HG03196 (cell line): ENCODE results near the gene COL4A4.

Experiments used
- ATAC-seq: cut with Tn5 transposase; IDR thresholded peaks from one replicate; pipeline ENCODE4 v1.9.1; 2021; ENCODE audit not compliant: unreplicated experiment

The COL4A4 gene

GRCh38 chr2:227163485-227163997, 464 bp downstream of the COL4A4 start:
- peak; percentile 76 for ATAC-seq

- ATAC-seq, result no peak
These were observed 2.1 kb downstream of the COL4A4 start for GRCh38 chr2:227161947-227162346.

DNA sequence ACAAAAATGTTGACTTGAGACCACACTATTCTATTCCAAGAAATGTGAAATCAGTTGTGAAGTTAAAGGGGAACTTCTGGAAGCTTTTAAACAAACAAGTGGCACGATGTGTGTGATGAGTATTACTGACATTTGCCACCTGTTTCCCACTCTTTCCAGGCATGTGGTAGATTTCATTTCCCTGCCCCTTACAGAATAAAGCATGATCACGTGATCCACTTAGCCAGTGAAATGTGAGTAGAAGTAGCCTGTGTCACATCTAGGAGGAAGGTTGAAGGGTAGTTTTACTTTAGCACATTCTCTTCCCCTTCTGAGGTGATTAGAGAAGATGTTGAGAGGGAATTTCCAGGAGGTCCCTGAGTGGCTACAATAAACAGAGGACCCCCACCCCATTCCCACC, 3.8 kb downstream of the COL4A4 start:
- no peak for ATAC-seq

DNA sequence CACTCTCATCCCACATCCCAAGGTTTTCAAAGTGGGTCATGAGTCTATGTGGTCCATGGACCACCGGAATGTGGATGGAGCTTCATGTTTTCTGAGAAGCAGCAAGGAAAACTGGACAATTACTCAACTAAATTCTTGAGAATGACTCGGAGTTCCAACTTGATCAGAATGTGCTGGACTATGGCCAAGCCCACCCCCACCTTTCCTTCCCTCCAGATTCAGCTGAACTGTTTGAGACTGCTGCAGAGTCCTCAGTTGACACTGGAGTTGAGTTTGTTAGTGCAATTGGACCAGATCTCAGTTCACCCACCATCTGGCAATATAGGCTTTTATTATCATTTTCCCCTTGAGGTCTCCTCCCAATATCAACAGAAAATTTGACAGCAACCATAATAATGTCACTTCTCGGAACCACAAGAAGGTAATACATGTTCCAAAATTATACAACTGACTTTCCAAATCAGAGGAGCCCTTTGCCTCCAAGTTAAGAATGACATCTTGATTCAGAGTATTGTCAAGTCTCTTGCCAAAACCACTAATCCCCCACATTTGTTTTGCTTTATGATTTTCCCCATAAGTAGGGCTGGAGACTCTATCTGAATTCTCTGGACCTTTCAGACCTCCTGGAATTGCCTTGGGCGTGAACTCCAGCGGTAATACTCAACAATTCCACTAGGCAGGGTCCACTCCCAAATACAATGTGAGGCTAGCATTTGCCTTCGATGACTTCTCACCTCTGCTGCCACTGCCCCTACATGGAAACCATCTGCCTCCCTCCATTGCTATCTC, 8.8 kb downstream of the COL4A4 start:
- ATAC-seq, result no peak

DNA sequence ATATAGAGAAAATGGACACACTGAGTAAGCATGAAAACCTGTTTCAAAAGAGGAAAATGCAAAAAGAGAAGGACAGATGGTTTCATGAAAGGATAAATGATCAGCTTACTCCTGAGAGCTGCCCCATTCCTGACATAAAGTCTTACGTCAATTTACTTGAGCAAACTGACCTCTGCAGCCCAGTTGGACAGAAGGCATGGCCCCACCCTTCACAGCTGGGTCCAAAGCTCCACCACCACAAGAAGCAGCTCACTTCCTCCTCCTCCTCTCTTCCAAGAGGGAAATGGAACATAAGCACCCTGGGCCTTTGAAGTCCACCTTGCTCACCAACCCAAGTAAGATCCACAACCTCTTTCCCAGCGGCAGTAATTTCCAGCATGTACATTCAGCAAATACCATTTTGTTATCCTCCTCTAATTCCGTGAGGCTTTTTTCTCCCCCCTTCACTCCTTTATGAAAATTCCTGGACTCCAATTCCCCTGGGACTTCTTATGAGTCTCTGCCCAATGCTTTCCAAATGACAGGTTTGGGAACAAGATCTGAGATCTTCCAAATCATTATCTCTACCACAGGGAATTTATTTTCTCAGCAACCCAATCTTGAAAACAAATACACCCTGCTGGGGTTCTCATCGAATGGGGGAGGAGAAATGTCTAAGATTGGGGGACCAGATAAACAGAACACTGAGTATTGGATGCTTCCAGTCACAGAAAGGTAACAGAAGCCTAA, 10.1 kb downstream of the COL4A4 start:
- no peak for ATAC-seq

DNA sequence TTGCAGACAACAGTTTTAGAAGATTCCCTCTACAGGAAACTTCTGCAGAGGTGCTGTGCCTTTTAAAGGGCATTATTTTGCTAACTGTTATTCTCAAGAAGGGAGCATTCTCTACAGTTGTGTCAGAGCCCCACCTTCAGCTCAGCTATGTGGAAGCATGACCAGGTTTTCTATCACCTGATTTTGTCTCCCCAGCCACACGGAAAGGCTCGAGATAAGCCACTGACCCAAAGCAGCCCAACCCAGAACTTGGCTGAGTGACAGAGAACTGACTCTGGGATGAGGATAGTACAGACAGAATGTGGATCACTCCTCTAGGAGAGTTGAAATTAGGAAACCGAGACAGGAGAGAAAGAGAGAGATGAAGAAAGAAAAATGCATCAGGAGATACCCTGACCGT, 10.7 kb downstream of the COL4A4 start:
- no peak for ATAC-seq

DNA sequence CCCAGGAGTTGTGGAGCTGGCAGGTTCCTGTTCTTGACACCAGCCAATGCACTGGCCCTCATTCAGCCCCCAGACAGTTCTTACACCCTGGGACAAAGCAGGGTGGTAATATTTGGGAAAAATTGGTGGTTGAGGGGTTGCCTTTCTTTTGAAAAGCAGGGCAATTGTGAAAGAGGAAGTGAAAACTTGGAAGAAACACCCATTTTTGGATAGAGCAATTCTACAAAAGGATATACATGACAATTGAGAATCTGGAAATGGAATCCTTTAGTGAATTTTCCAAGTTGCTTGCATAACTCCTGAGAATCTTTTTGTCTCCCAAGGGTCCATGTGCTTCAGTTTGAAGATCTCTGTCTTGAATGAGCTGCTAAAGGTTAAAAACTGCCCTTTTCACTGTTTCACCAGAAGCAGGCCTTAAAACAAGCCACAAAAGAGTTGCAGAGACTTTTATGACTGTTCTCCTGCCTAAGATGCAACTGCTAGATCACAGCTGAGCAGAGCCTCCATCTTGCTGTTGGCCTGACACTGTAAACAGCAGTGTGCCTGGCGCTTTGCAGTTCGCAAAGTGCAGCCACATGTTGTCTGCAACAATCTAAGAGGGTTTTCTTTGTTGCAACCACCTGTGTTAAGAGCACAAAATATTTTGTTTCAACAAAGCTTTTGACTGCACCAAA, 11.8 kb downstream of the COL4A4 start:
- ATAC-seq, result no peak

DNA sequence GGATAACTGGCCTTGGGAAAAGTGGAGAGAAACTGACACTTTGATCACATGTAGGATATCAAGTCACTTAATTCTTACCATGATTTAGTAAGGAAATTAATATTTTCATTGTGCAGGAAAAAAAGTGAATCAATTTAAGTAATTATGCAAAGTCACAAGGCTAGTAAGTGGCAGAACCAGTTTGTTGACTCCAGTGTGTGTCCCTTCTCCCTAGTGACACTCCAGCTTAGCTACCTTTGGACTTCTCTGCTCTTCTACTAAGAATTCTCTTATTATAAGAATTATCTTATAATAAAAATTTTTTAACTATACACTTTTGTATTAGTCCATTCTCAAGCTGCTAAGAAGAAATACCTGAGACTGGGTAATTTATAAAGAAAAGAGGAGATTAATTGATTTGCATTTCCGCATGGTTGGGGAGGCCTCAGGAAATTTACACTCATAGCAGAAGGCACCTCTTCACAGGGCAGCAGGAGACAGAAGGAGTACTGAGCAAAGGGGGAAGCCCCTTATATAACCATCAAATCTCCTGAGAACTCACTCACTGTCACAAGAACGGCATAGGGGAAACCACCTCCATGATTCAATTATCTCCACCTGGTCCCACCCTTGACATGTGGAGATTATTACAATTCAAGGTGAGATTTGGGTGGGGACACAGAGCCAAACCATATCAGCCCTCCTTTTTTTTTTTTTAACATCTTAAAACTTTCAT, 13.6 kb downstream of the COL4A4 start:
- no peak for ATAC-seq

DNA sequence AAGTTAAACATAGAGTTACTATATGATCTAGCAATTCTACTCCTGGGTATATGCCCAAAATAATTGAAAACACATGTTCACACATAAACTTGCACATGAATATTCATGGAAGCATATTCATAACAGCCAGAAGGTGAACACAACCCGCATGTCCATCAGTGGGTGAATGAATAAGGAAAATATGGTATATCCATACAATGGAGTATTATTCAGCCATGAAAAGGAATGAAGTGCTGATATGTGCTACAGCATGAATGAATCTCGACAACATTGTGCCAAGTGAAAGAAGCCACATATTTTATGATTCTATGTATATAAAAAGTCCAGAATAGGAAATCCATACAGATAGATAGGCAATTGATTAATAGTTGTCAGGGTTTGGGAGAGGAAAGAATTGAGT, 15.9 kb downstream of the COL4A4 start:
- ATAC-seq, result no peak

- ATAC-seq, result no peak
These were observed 17.0 kb downstream of the COL4A4 start for GRCh38 chr2:227147023-227147422.

DNA sequence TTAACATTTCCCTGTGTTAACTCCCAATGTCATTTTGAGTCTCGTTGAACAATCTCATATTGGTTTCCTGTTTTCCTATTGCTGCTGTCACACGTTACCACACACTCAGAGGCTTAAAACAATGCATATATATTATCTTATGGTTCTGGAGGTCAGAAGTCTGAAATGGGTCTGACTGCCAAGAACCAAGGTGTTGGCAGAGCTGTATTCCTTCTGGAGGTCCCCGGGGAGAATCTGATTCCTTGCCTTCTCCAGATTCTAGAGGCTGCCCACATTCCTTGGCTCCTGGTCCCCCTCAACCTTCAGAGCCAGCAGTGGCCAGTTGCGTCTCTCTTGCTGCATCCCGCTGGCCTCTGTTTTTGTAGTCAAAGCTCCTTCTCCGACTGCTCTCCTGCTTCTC, 17.5 kb downstream of the COL4A4 start:
- ATAC-seq, result no peak

DNA sequence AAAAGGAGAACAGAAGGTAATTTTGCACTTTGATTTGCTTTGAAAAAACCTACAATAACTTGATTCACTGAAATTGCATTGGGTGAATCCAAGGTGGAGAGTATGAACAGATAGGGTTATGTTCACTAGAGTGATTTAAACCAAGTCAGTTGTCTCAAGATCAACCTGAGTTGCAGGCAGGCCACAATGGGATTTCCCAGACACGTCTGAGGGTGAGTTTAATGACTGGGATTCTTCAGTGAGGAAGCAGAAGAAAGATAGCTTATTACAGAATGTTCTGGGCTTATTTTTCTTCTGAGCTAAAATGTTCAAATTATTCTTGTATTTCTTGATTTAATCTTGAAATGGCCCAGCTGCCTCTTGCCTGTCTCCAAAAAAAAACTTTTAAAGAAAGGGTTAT, 20.1 kb downstream of the COL4A4 start:
- no peak for ATAC-seq

DNA sequence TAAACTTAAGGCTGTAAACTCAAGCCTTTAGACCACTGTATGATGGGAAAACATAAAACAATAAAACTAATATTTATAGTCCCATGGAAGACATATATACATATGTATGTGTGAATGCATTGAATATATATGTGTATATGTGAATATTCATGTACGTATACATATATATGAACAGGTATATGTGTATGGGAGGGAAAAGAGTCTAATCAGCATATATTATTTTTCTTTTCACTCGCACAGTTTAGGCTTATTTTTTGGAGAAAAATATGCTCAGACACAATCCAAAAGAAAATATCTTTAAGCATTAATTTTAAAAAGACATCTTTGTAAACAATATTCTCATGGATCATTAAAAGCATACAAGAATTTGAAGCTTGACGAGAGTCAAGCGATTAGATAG, 22.7 kb downstream of the COL4A4 start:
- ATAC-seq, result no peak

GRCh38 chr2:227134591-227134990, 29.4 kb downstream of the COL4A4 start:
- no peak for ATAC-seq

GRCh38 chr2:227132986-227133385, 31.0 kb downstream of the COL4A4 start:
- ATAC-seq, result no peak

DNA sequence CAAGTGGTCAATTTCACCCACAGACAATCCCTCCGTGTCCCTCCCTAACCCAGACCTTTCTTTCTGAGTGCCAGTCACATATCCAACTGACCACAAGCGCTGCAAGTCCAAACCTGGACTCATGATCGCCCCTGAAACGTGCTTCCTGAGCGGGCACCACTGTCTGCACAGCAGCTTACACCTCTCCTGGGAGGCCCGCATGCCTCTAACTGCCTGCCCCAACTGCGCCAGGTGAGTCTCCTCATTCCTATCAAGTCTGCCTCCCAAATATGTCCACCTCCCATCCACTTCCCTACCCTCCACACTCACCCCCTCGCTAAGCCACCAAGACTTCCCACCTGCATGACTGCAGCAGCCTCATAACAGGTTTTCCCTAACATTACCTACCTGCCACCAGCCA, 33.4 kb downstream of the COL4A4 start:
- ATAC-seq, result no peak

- ATAC-seq, result no peak
These were observed 36.8 kb downstream of the COL4A4 start for GRCh38 chr2:227127201-227127600.

GRCh38 chr2:227125506-227125905, 38.5 kb downstream of the COL4A4 start:
- ATAC-seq, result no peak

DNA sequence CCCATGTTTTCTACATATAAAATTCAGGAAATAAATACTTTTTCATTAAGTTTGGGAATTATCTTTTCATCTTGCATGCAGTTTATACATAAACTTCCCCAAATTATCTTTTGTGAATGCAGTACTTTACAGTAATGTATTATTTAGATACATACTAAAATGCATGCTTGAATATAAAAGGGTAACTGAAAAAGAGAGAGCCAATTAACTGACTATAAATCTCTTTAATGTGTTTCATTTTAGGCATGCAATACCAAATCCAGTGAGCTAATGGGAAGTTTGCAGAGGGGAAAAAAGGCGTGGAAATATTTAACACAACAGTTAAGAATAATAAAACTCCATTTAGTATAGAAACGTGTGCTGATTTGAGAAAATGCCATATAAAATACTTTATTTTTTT, 39.2 kb downstream of the COL4A4 start:
- no peak for ATAC-seq

DNA sequence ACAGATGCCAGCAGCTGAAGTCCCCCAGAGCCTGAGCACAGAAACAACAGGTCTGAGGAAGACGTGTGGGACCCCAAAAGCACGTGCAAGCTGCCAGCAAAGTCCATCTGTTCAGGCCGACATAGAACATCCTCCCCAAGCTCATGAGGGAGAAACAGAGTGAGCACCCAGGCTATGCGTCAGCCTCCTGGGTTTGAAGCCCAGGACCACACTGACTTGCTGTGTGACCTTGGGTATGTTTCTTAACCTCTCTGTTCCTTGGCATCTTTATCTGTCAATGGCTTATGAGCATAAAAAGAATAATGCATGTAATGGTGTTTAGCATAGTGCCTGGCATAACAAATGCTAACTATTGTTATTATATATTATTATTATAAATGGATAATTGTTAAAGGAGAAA, 40.3 kb downstream of the COL4A4 start:
- no peak for ATAC-seq

- no peak for ATAC-seq
These were observed 45.7 kb downstream of the COL4A4 start for GRCh38 chr2:227118353-227118752.
